SK-N-SH treated with all-trans-retinoic acid at 6 μM for 48 hours (cell line): ENCODE results near the gene CDC6.

Experiments
- ATAC-seq: fragments of 200-7000 bp; cut with Tn5 transposase; 3 replicates; pipeline ENCODE4 v1.9.1; 2020; ENCODE audit warnings: mild to moderate bottlenecking, moderate library complexity
- ARNTL ChIP-seq: fragments of 450-650 bp; formaldehyde crosslinking; IDR thresholded peaks from 2 replicates; pipeline ENCODE4 v1.5.0; 2020; ENCODE audit warnings: low read depth, mild to moderate bottlenecking, moderate library complexity, borderline replicate concordance
- BACH2 ChIP-seq: fragments of 250-450 bp; sonication (Bioruptor Pico); IDR thresholded peaks from 2 replicates; pipeline ENCODE4 v1.9.0; 2021; ENCODE audit warnings: mild to moderate bottlenecking, borderline replicate concordance
- CSDC2 ChIP-seq: fragments of 250-450 bp; sonication (Bioruptor Pico); IDR thresholded peaks from 2 replicates; pipeline ENCODE4 v1.5.0; 2020; ENCODE audit warnings: mild to moderate bottlenecking, moderate library complexity
- ESRRG ChIP-seq: fragments of 250-450 bp; sonication (Bioruptor Pico); IDR thresholded peaks from 2 replicates; pipeline ENCODE4 v1.6.1; 2021; ENCODE audit warnings: mild to moderate bottlenecking
- GLIS3 ChIP-seq: fragments of 250-450 bp; sonication (Bioruptor Pico); IDR thresholded peaks from 2 replicates; pipeline ENCODE4 v1.5.0; 2020; ENCODE audit warnings: mild to moderate bottlenecking, moderate library complexity
- ISL1 ChIP-seq: fragments of 250-450 bp; sonication (Bioruptor Pico); IDR thresholded peaks from 2 replicates; pipeline ENCODE4 v2.1.2; 2022; ENCODE audit warnings: mild to moderate bottlenecking, moderate library complexity
- OSR1 ChIP-seq: fragments of 250-450 bp; sonication (Bioruptor Pico); IDR thresholded peaks from 2 replicates; pipeline ENCODE4 v1.8.0; 2022; ENCODE audit warnings: moderate library complexity, mild to moderate bottlenecking, inconsistent platforms
- PPARA ChIP-seq: fragments of 250-450 bp; sonication (Bioruptor Pico); IDR thresholded peaks from 2 replicates; pipeline ENCODE4 v1.5.0; 2020; ENCODE audit warnings: mild to moderate bottlenecking, borderline replicate concordance
- RARB ChIP-seq: fragments of 250-450 bp; sonication (Bioruptor Pico); IDR thresholded peaks from 2 replicates; pipeline ENCODE4 v1.8.0; 2021; ENCODE audit warnings: mild to moderate bottlenecking, moderate library complexity
- TCF4 ChIP-seq: fragments of 250-450 bp; sonication (Bioruptor Pico); IDR thresholded peaks from 2 replicates; pipeline ENCODE4 v1.8.0; 2021; ENCODE audit warnings: mild to moderate bottlenecking, moderate library complexity, borderline replicate concordance
- TOX ChIP-seq: fragments of 250-450 bp; sonication (Bioruptor Pico); IDR thresholded peaks from 2 replicates; pipeline ENCODE4 v1.8.0; 2021; ENCODE audit warnings: mild to moderate bottlenecking, moderate library complexity, borderline replicate concordance
- ZC3H10 ChIP-seq: fragments of 250-450 bp; sonication (Bioruptor Pico); IDR thresholded peaks from 2 replicates; pipeline ENCODE4 v1.5.1; 2021; ENCODE audit warnings: mild to moderate bottlenecking, moderate library complexity
- ZFP3 ChIP-seq: fragments of 250-450 bp; sonication (Bioruptor Pico); IDR thresholded peaks from 2 replicates; pipeline ENCODE4 v1.5.0; 2020; ENCODE audit warnings: mild to moderate bottlenecking, moderate library complexity
- ZFP30 ChIP-seq: fragments of 450-650 bp; formaldehyde crosslinking; IDR thresholded peaks from 2 replicates; pipeline ENCODE4 v1.5.0; 2022; ENCODE audit warnings: mild to moderate bottlenecking, moderate library complexity
- ZNF565 ChIP-seq: fragments of 450-650 bp; formaldehyde crosslinking; conservative IDR thresholded peaks from 2 replicates; pipeline ENCODE4 v1.5.0; 2020; ENCODE audit warnings: low read depth, mild to moderate bottlenecking, moderate library complexity
- ZNF70 ChIP-seq: fragments of 450-650 bp; formaldehyde crosslinking; IDR thresholded peaks from 2 replicates; pipeline ENCODE4 v1.5.0; 2020; ENCODE audit warnings: mild to moderate bottlenecking, moderate library complexity
- ZNF8 ChIP-seq: fragments of 450-650 bp; formaldehyde crosslinking; IDR thresholded peaks from 2 replicates; pipeline ENCODE4 v1.5.0; 2020; ENCODE audit warnings: mild to moderate bottlenecking, moderate library complexity
- TF ChIP-seq, protein P1 (sequence below): fragments of 250-450 bp; sonication (Bioruptor Pico); IDR thresholded peaks from 2 replicates; pipeline ENCODE4 v1.5.0; 2020; ENCODE audit warnings: mild to moderate bottlenecking, moderate library complexity
- TF ChIP-seq, protein P2 (sequence below): fragments of 250-450 bp; sonication (Bioruptor Pico); IDR thresholded peaks from 2 replicates; pipeline ENCODE4 v1.5.1; 2020; ENCODE audit warnings: low read depth, mild to moderate bottlenecking, moderate library complexity
- TF ChIP-seq, protein P3 (sequence below): fragments of 250-450 bp; sonication (Bioruptor Pico); IDR thresholded peaks from 2 replicates; pipeline ENCODE4 v1.8.0; 2020; ENCODE audit warnings: mild to moderate bottlenecking, moderate library complexity, borderline replicate concordance

CDC6 gene

DNA sequence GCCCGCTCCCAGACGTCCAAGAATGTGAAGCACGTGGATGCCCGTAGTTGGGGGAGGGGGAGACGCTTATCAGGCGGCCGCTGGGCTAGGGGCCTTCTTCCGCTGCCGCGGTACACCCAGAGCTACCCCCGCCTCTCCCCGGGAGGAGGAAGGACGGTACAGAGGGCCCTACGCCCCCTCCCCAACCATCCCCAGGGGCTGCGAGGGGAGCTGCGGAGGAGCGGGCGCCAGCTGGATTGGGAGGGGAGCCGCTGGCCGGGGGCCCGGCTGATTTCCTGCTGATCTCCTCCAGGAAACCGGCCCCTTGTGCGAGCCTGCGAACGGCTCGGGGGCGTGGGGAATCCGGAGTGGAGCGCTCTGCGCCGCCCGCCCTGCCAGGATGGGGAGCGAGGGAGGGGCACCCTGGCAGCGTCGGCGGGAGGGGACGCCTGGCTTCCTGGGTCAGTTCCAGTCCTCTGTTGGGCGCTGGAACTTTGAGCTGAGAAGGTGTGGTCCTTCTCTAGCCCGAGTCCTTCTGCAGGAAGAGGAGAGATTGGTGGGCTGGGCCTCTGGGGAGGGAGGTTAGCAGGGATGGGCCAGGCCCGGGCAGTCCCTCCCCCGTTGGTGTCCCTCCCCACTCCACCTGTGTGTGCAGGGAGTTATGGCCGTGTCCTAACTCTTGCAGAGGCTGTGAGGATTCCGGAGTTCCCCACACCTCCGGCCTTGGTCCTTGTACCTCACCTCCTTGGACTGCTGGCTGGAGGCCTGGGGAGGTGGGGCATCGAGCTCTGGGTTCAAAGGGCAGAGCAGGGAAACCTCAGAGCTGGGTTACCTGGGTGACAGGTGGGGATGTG lies 57.7 kb downstream of the CDC6 start (continued):
- TF ChIP-seq, protein P1, sequence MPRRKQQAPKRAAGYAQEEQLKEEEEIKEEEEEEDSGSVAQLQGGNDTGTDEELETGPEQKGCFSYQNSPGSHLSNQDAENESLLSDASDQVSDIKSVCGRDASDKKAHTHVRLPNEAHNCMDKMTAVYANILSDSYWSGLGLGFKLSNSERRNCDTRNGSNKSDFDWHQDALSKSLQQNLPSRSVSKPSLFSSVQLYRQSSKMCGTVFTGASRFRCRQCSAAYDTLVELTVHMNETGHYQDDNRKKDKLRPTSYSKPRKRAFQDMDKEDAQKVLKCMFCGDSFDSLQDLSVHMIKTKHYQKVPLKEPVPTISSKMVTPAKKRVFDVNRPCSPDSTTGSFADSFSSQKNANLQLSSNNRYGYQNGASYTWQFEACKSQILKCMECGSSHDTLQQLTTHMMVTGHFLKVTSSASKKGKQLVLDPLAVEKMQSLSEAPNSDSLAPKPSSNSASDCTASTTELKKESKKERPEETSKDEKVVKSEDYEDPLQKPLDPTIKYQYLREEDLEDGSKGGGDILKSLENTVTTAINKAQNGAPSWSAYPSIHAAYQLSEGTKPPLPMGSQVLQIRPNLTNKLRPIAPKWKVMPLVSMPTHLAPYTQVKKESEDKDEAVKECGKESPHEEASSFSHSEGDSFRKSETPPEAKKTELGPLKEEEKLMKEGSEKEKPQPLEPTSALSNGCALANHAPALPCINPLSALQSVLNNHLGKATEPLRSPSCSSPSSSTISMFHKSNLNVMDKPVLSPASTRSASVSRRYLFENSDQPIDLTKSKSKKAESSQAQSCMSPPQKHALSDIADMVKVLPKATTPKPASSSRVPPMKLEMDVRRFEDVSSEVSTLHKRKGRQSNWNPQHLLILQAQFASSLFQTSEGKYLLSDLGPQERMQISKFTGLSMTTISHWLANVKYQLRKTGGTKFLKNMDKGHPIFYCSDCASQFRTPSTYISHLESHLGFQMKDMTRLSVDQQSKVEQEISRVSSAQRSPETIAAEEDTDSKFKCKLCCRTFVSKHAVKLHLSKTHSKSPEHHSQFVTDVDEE (CRISPR knock-in tag): no peak
- no peak for TF ChIP-seq CSDC2 (CRISPR knock-in tag)

DNA sequence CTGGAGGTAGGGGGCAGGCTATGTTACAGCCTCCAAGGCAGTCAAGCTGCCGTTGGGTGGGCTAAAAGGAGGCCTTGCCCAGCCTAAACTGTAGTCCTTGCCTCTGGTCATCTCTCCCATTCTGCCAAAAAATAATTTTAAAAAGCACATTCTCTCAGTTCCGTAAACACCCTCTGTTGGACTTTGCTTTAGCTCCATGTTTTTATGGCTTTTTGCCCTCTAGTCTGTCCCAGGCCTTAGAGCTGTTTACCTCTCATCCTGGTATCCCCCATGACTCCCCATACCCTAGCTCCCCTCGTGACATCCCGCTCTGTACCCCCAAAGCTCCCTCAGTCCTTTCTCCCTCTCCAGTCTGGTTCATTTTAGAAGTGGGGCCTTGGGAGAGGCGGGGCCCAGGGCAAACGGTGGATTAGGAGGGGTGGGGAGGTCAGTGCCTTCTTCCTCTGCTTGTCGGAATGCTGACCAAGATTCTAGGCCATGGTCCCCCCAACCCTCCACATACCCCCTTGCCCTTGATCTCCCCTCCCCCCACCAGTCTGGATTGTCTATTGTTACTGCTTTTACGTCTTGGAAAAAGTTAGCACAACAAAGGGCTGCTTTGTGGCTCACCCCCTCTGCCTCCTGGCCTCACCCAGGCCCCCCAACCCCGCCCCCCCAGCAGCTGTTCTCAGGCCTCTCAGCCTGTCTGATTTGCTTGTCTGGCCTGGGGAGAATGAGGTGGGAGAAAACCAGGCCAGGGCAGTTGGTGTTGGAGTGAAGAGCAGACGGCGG lies 58.5 kb downstream of the CDC6 start:
- no peak for ATAC-seq
- TF ChIP-seq, protein P1 (CRISPR knock-in tag): no peak
- TF ChIP-seq GLIS3 (no peak), RARB (CRISPR knock-in tag) (no peak), ISL1 (no peak), CSDC2 (CRISPR knock-in tag) (no peak), ZFP30 (CRISPR knock-in tag) (no peak), ESRRG (CRISPR knock-in tag) (no peak), TOX (CRISPR knock-in tag) (no peak), ZNF8 (CRISPR knock-in tag) (no peak), ZFP3 (CRISPR knock-in tag) (no peak), OSR1 (CRISPR knock-in tag) (no peak), ZC3H10 (CRISPR knock-in tag) (no peak), ZNF70 (CRISPR knock-in tag) (no peak), ZNF565 (no peak), PPARA (CRISPR knock-in tag) (no peak), TCF4 (no peak)
- TF ChIP-seq, protein P2, sequence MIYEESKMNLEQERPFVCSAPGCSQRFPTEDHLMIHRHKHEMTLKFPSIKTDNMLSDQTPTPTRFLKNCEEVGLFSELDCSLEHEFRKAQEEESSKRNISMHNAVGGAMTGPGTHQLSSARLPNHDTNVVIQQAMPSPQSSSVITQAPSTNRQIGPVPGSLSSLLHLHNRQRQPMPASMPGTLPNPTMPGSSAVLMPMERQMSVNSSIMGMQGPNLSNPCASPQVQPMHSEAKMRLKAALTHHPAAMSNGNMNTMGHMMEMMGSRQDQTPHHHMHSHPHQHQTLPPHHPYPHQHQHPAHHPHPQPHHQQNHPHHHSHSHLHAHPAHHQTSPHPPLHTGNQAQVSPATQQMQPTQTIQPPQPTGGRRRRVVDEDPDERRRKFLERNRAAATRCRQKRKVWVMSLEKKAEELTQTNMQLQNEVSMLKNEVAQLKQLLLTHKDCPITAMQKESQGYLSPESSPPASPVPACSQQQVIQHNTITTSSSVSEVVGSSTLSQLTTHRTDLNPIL (CRISPR knock-in tag): no peak
- TF ChIP-seq, protein P3, sequence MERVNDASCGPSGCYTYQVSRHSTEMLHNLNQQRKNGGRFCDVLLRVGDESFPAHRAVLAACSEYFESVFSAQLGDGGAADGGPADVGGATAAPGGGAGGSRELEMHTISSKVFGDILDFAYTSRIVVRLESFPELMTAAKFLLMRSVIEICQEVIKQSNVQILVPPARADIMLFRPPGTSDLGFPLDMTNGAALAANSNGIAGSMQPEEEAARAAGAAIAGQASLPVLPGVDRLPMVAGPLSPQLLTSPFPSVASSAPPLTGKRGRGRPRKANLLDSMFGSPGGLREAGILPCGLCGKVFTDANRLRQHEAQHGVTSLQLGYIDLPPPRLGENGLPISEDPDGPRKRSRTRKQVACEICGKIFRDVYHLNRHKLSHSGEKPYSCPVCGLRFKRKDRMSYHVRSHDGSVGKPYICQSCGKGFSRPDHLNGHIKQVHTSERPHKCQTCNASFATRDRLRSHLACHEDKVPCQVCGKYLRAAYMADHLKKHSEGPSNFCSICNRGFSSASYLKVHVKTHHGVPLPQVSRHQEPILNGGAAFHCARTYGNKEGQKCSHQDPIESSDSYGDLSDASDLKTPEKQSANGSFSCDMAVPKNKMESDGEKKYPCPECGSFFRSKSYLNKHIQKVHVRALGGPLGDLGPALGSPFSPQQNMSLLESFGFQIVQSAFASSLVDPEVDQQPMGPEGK (CRISPR knock-in tag): no peak
- TF ChIP-seq, all 23 proteins: peak for 0

DNA sequence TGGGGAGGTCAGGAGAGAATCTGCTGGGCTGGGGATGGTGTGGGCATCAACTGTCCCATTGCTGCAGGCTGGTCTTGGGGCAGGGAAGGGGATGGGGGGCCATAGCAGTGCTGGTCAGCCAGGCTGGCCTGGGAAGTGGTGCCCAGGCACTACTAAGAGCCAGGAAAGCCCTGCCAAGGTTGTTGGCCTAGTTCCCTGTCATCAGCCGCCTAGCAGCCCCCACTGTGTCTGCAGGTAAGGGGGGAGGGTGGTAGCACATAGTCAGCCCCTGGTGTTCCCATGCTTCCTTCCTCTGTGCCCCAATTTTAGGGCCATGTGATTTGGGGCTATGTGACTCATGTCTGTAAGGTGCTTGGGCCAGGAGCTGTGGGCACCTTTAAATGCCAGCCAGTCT lies 59.1 kb downstream of the CDC6 start:
- no peak for ATAC-seq
- TF ChIP-seq BACH2 (CRISPR knock-in tag) (no peak), TCF4 (no peak), ESRRG (CRISPR knock-in tag) (no peak), ARNTL (CRISPR knock-in tag) (no peak), OSR1 (CRISPR knock-in tag) (no peak), ZNF565 (no peak), ZC3H10 (CRISPR knock-in tag) (no peak), ZNF8 (CRISPR knock-in tag) (no peak), ZFP30 (CRISPR knock-in tag) (no peak), RARB (CRISPR knock-in tag) (no peak)
- TF ChIP-seq, protein P1 (CRISPR knock-in tag): no peak
- TF ChIP-seq, protein P2 (CRISPR knock-in tag): no peak
- TF ChIP-seq, protein P3 (CRISPR knock-in tag): no peak
